ENCODE results near the gene TNIP1. TPM values are rescaled to one million over a fixed set of nuclear protein-coding genes. Genes with fewer than 3 reads are reported as not detected.

TNIP1 gene
- total RNA-seq, 1 donor: 85.8 TPM

GRCh38 chr5:151100681-151101080, 19.8 kb upstream of the TNIP1 start:
- Histone ChIP-seq H3K79me2 (ENCODE audit: insufficient read depth, low read length) (no peaks in the 10 kb centered on the region), H2AFZ (ENCODE audit: low read length) (no peak overlapping the region), H3K9me3 (ENCODE audit: low read depth, low read length) (no peaks in the 10 kb centered on the region), H3K36me3 (ENCODE audit: insufficient read depth, low read length) (peaks cover 52% of the 10 kb centered on the region), H4K20me1 (ENCODE audit: insufficient read depth, low read length) (peaks cover 4% of the 10 kb centered on the region), H3K27me3 (ENCODE audit: insufficient read depth, low read length) (no peaks in the 10 kb centered on the region), H3K4me2 (ENCODE audit: insufficient read depth, low read length) (no peak overlapping the region), H3K4me3 (ENCODE audit: insufficient read depth, low read length) (no peak overlapping the region), H3K4me1 (ENCODE audit: insufficient read depth, low read length) (peaks cover 7% of the 10 kb centered on the region), H3K27ac (ENCODE audit: low read depth, low read length) (no peak overlapping the region)
- DNase-seq (ENCODE audit: insufficient read length, low spot score, missing footprints): no peak
- no peak for TF ChIP-seq CTCF (IDR thresholded peaks at IDR 0.05; ENCODE audit: extremely low read depth, low read depth, low read length)

GRCh38 chr5:151098768-151099121, 17.9 kb upstream of the TNIP1 start:
- H4K20me1 ChIP-seq (ENCODE audit: insufficient read depth, low read length): peaks cover 4% of the 10 kb centered on the region
- TF ChIP-seq CTCF (IDR thresholded peaks at IDR 0.05; ENCODE audit: extremely low read depth, low read depth, low read length): no peak
- H3K27ac ChIP-seq (ENCODE audit: low read depth, low read length): no peak overlapping the region
- peaks cover 34% of the 10 kb centered on the region for H3K36me3 ChIP-seq (ENCODE audit: insufficient read depth, low read length)
- H3K4me2 ChIP-seq (ENCODE audit: insufficient read depth, low read length): no peak overlapping the region
- no peak for DNase-seq (ENCODE audit: insufficient read length, low spot score, missing footprints)
- no peaks in the 10 kb centered on the region for H3K79me2 ChIP-seq (ENCODE audit: insufficient read depth, low read length)
- H3K4me3 ChIP-seq (ENCODE audit: insufficient read depth, low read length): no peak overlapping the region
- peaks cover 26% of the 10 kb centered on the region for H3K4me1 ChIP-seq (ENCODE audit: insufficient read depth, low read length)
- no peaks in the 10 kb centered on the region for H3K27me3 ChIP-seq (ENCODE audit: insufficient read depth, low read length)
- H3K9me3 ChIP-seq (ENCODE audit: low read depth, low read length): no peaks in the 10 kb centered on the region
- no peak overlapping the region for H2AFZ ChIP-seq (ENCODE audit: low read length)

- peaks cover 32% of the 10 kb centered on the region for H3K4me1 ChIP-seq (ENCODE audit: insufficient read depth, low read length)
- H3K36me3 ChIP-seq (ENCODE audit: insufficient read depth, low read length): peaks cover 27% of the 10 kb centered on the region
- DNase-seq (ENCODE audit: insufficient read length, low spot score, missing footprints): no peak
- H3K27me3 ChIP-seq (ENCODE audit: insufficient read depth, low read length): no peaks in the 10 kb centered on the region
- no peaks in the 10 kb centered on the region for H3K9me3 ChIP-seq (ENCODE audit: low read depth, low read length)
- no peak for TF ChIP-seq CTCF (IDR thresholded peaks at IDR 0.05; ENCODE audit: extremely low read depth, low read depth, low read length)
- no peak overlapping the region for H2AFZ ChIP-seq (ENCODE audit: low read length)
- peaks cover 4% of the 10 kb centered on the region for H4K20me1 ChIP-seq (ENCODE audit: insufficient read depth, low read length)
- no peak overlapping the region for H3K27ac ChIP-seq (ENCODE audit: low read depth, low read length)
- H3K4me3 ChIP-seq (ENCODE audit: insufficient read depth, low read length): no peak overlapping the region
- no peaks in the 10 kb centered on the region for H3K79me2 ChIP-seq (ENCODE audit: insufficient read depth, low read length)
- H3K4me2 ChIP-seq (ENCODE audit: insufficient read depth, low read length): no peak overlapping the region
Measured at GRCh38 chr5:151097820-151098767, 17.3 kb upstream of the TNIP1 start.

GRCh38 chr5:151097061-151097460, 16.2 kb upstream of the TNIP1 start:
- Histone ChIP-seq H4K20me1 (ENCODE audit: insufficient read depth, low read length) (peaks cover 4% of the 10 kb centered on the region), H3K27ac (ENCODE audit: low read depth, low read length) (no peak overlapping the region), H3K4me2 (ENCODE audit: insufficient read depth, low read length) (no peak overlapping the region), H3K36me3 (ENCODE audit: insufficient read depth, low read length) (peaks cover 17% of the 10 kb centered on the region), H2AFZ (ENCODE audit: low read length) (no peak overlapping the region), H3K27me3 (ENCODE audit: insufficient read depth, low read length) (no peaks in the 10 kb centered on the region), H3K4me1 (ENCODE audit: insufficient read depth, low read length) (peaks cover 41% of the 10 kb centered on the region), H3K4me3 (ENCODE audit: insufficient read depth, low read length) (no peak overlapping the region), H3K79me2 (ENCODE audit: insufficient read depth, low read length) (no peaks in the 10 kb centered on the region), H3K9me3 (ENCODE audit: low read depth, low read length) (no peaks in the 10 kb centered on the region)
- no peak for TF ChIP-seq CTCF (IDR thresholded peaks at IDR 0.05; ENCODE audit: extremely low read depth, low read depth, low read length)
- no peak for DNase-seq (ENCODE audit: insufficient read length, low spot score, missing footprints)
